GM12873 (cell line): ENCODE data around the gene NPC2.

ENCODE experiments used
- CTCF ChIP-seq: IDR thresholded peaks from 2 replicates; pipeline ENCODE4 v1.5.1; 2012; ENCODE audit warnings: low read depth, mild to moderate bottlenecking, moderate library complexity, low read length, control low read depth; ENCODE audit not compliant: insufficient read depth; ENCODE audit errors: missing control alignments

NPC2 gene

GRCh38 chr14:74500417-74501134 is 7.5 kb upstream of the NPC2 start:
- TF ChIP-seq CTCF = no peak

- TF ChIP-seq CTCF = no peak
These were observed 2.3 kb upstream of the NPC2 start for GRCh38 chr14:74495356-74495755.

- no peak for TF ChIP-seq CTCF
These were observed 497 bp upstream of the NPC2 start, which contains the start of gene ISCA2 for GRCh38 chr14:74493343-74494261. TSS of gene ISCA2 (plus strand) at chr14:74493765. CDS start at chr14:74493775, 10 bp downstream.

- peak; percentile 55 for TF ChIP-seq CTCF
These were observed 939 bp downstream of the NPC2 start for GRCh38 chr14:74491956-74492775.

- TF ChIP-seq CTCF = no peak
These were observed 2.6 kb downstream of the NPC2 start for GRCh38 chr14:74490486-74490885.

GRCh38 chr14:74488786-74489397 is 4.2 kb downstream of the NPC2 start:
- no peak for TF ChIP-seq CTCF
